K562 (cell line): Measurements from ENCODE around the gene RRM2. TPM values are rescaled to one million over a fixed set of nuclear protein-coding genes. Genes with fewer than 3 reads are reported as not detected.
A peak's percentile ranks its signal among the peaks of the same experiment; 100 is the strongest.

Experiments used
- DMBX1 ChIP-seq: fragments of 250-450 bp; sonication (Bioruptor Pico); IDR thresholded peaks from 2 replicates; pipeline ENCODE4 v1.8.0; 2022; ENCODE audit warnings: inconsistent platforms, mild to moderate bottlenecking, moderate library complexity, borderline replicate concordance
- KLF16 ChIP-seq: IDR thresholded peaks from 2 replicates; pipeline ENCODE4 v1.6.1; 2016; ENCODE audit warnings: antibody characterized with exemption
- LEF1 ChIP-seq: fragments of 450-650 bp; IDR thresholded peaks from 2 replicates; pipeline ENCODE4 v1.6.1; 2016; ENCODE audit warnings: mild to moderate bottlenecking
- MEF2A ChIP-seq: IDR thresholded peaks from 2 replicates; pipeline ENCODE4 v1.6.1; 2011; ENCODE audit warnings: low read depth, mild to moderate bottlenecking, low read length, moderate library complexity; ENCODE audit not compliant: control insufficient read depth
- MNT ChIP-seq, 2 experiments: fragments of 450-650 bp; conservative IDR thresholded peaks; 2 replicates each; pipeline ENCODE4 v1.6.1; 2017; ENCODE audit warnings: mild to moderate bottlenecking in 2 of 2, moderate library complexity in 2 of 2
- NFATC3 ChIP-seq: fragments of 450-650 bp; IDR thresholded peaks from 2 replicates; pipeline ENCODE4 v1.6.1; 2017; ENCODE audit warnings: mild to moderate bottlenecking
- NR2C1 ChIP-seq, 2 experiments: fragments of 450-650 bp; IDR thresholded peaks; 2 replicates each; pipeline ENCODE4 v1.6.1; 2017; ENCODE audit warnings: mild to moderate bottlenecking in 2 of 2, antibody characterized with exemption in 1 of 2, inconsistent platforms in 1 of 2, missing compliant biosample characterization in 1 of 2, missing genetic modification characterization in 1 of 2
- RHOXF2B ChIP-seq: fragments of 250-450 bp; sonication (Bioruptor Pico); conservative IDR thresholded peaks from 2 replicates; pipeline ENCODE4 v1.5.1; 2021
- SLC30A9 ChIP-seq: fragments of 250-450 bp; sonication (Bioruptor Pico); IDR thresholded peaks from 2 replicates; pipeline ENCODE4 v1.8.0; 2022; ENCODE audit warnings: mild to moderate bottlenecking, moderate library complexity
- ZBTB8A ChIP-seq: fragments of 450-650 bp; IDR thresholded peaks from 2 replicates; pipeline ENCODE4 v1.6.1; 2018; ENCODE audit warnings: mild to moderate bottlenecking, moderate library complexity; ENCODE audit not compliant: partially characterized antibody
- ZNF384 ChIP-seq: IDR thresholded peaks from 2 replicates; pipeline ENCODE4 v1.6.1; 2012; ENCODE audit warnings: low read depth, low read length, improper control_type of control experiment
- ZNF398 ChIP-seq: fragments of 250-450 bp; sonication (Bioruptor Pico); IDR thresholded peaks from 2 replicates; pipeline ENCODE4 v1.8.0; 2021; ENCODE audit warnings: moderate library complexity, mild to moderate bottlenecking, inconsistent platforms
- ZNF830 ChIP-seq: fragments of 250-450 bp; sonication (Bioruptor Pico); IDR thresholded peaks from 2 replicates; pipeline ENCODE4 v1.5.0; 2021; ENCODE audit warnings: mild to moderate bottlenecking
- polyA plus RNA-seq, 8 experiments: library from polyadenylated mRNA; depleted of rRNA in 4 of 8; stranded (reverse) in 5 of 8; unstranded in 3 of 8; fragments of >200 nt; fragmentation: Nextera tagmentation in 2 of 8; fragmentation: Illumina TruSeq in 1 of 8; extraction: Ambion mirVana in 2 of 8; extraction: Trizol in 1 of 8; gene quantifications; 2 replicates each; pipeline versions ENCODE4 v1.2.1 to v1.2.3, GENCODE V29; 2011 to 2014; ENCODE audit warnings: inconsistent platforms in 1 of 8, missing spikeins in 1 of 8
- total RNA-seq, 7 experiments: library from RNA; depleted of rRNA in 6 of 7; stranded (reverse); fragments of >200 nt in 6 of 7; fragmentation: Illumina TruSeq in 2 of 7; extraction: Trizol in 2 of 7; gene quantifications; 2 replicates each; pipeline versions ENCODE4 v1.2.1 to v1.2.3, GENCODE V29; 2011 to 2021; ENCODE audit warnings: low replicate concordance in 1 of 7
- TF ChIP-seq, protein P1 (sequence below): sonication (generic); formaldehyde crosslinking; IDR thresholded peaks from 2 replicates; pipeline ENCODE4 v1.8.0; 2023; ENCODE audit warnings: mild to moderate bottlenecking, missing genetic modification reagents
- TF ChIP-seq, protein P2 (sequence below), 2 experiments: fragments of 450-650 bp in 1 of 2; IDR thresholded peaks; 2 replicates each; pipeline ENCODE4 v1.6.1; 2011 to 2017; ENCODE audit warnings: low read depth in 2 of 2, antibody characterized with exemption in 1 of 2, borderline replicate concordance in 1 of 2, low read length in 1 of 2, mild to moderate bottlenecking in 1 of 2, mixed read lengths in 1 of 2; ENCODE audit not compliant: control insufficient read depth in 1 of 2

The RRM2 gene
- total and polyA plus RNA-seq, 9 of the 15 experiments (the other 6 are each of a cell fraction or from before 2014, with no cell fraction given) = 50.1 to 244 (median 128) TPM

DNA sequence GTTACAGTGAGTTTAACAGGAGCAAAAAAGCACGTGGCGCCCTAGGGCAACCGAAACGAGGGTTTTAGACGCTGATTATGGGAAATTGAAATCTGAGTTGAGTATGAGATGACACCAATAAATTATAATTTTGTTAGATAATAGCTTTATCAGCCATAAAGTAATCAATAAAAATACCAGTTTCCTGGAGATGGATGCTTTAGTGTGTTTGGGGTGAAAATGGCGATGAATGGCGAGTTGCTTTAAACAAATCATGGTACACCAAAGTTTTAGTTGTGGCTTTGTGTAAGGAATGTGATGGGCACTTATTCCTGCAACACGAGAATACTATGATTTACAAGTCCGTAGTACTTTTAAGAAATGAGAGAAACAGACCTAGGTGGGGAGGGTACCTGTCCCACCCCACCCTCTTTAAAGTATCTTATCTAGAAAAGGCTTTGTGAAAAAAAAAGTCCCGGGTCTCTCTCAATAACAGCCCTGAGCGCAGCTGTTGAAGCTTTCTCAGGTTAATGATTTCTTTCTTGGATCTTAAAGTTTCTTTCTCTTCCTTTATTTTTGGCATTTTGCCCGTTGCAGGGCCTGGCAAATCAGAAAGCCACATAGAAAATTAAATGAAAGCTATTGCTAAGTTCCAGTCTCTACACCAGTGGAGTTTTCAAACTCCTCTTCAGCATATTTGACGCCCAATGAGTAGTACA, 1.5 kb upstream of the RRM2 start (continued):
- no peak for TF ChIP-seq ZNF398 (CRISPR knock-in tag)
- no peak for TF ChIP-seq MEF2A
- TF ChIP-seq, protein P1, sequence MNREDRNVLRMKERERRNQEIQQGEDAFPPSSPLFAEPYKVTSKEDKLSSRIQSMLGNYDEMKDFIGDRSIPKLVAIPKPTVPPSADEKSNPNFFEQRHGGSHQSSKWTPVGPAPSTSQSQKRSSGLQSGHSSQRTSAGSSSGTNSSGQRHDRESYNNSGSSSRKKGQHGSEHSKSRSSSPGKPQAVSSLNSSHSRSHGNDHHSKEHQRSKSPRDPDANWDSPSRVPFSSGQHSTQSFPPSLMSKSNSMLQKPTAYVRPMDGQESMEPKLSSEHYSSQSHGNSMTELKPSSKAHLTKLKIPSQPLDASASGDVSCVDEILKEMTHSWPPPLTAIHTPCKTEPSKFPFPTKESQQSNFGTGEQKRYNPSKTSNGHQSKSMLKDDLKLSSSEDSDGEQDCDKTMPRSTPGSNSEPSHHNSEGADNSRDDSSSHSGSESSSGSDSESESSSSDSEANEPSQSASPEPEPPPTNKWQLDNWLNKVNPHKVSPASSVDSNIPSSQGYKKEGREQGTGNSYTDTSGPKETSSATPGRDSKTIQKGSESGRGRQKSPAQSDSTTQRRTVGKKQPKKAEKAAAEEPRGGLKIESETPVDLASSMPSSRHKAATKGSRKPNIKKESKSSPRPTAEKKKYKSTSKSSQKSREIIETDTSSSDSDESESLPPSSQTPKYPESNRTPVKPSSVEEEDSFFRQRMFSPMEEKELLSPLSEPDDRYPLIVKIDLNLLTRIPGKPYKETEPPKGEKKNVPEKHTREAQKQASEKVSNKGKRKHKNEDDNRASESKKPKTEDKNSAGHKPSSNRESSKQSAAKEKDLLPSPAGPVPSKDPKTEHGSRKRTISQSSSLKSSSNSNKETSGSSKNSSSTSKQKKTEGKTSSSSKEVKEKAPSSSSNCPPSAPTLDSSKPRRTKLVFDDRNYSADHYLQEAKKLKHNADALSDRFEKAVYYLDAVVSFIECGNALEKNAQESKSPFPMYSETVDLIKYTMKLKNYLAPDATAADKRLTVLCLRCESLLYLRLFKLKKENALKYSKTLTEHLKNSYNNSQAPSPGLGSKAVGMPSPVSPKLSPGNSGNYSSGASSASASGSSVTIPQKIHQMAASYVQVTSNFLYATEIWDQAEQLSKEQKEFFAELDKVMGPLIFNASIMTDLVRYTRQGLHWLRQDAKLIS (CRISPR knock-in tag) = no peak
- no peak for TF ChIP-seq KLF16
- TF ChIP-seq SLC30A9 (CRISPR knock-in tag) = no peak
- 0 out of 2 replicates have a peak, but pooled peaks have one; percentile 59 for TF ChIP-seq NFATC3
- peak; percentile 4; the same call in 1 of the 2 replicates for TF ChIP-seq LEF1
- no peak for TF ChIP-seq DMBX1
- no peak for TF ChIP-seq ZBTB8A
- no peak for TF ChIP-seq NR2C1 (IDR thresholded peaks at IDR 0.05)
- TF ChIP-seq NR2C1 (tag; IDR thresholded peaks at IDR 0.05) = no peak
- no peak for TF ChIP-seq ZNF384
- TF ChIP-seq, protein P2, sequence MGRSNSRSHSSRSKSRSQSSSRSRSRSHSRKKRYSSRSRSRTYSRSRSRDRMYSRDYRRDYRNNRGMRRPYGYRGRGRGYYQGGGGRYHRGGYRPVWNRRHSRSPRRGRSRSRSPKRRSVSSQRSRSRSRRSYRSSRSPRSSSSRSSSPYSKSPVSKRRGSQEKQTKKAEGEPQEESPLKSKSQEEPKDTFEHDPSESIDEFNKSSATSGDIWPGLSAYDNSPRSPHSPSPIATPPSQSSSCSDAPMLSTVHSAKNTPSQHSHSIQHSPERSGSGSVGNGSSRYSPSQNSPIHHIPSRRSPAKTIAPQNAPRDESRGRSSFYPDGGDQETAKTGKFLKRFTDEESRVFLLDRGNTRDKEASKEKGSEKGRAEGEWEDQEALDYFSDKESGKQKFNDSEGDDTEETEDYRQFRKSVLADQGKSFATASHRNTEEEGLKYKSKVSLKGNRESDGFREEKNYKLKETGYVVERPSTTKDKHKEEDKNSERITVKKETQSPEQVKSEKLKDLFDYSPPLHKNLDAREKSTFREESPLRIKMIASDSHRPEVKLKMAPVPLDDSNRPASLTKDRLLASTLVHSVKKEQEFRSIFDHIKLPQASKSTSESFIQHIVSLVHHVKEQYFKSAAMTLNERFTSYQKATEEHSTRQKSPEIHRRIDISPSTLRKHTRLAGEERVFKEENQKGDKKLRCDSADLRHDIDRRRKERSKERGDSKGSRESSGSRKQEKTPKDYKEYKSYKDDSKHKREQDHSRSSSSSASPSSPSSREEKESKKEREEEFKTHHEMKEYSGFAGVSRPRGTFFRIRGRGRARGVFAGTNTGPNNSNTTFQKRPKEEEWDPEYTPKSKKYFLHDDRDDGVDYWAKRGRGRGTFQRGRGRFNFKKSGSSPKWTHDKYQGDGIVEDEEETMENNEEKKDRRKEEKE (IDR thresholded peaks at IDR 0.05; ENCODE audit: borderline replicate concordance in 1 of 2, control insufficient read depth in 1 of 2, low read depth in 2 of 2, low read length in 1 of 2) = no peak
- no peak for TF ChIP-seq ZNF830 (CRISPR knock-in tag)
- no peak; a peak in 2 of 4 replicates for TF ChIP-seq MNT (conservative IDR thresholded peaks at IDR 0.05)
- TF ChIP-seq RHOXF2B = no peak
